GM20431 (cell line): ENCODE measurements around the gene GPR65.

Experiments
- in situ Hi-C: fragments of 300-500 bp; cut with MseI, MboI; formaldehyde crosslinking; loops from one replicate; pipeline ENCODE4 v1.15.0; 2020; ENCODE audit warnings: low sequenced_read_pairs; ENCODE audit not compliant: unreplicated experiment

GPR65 gene

DNA sequence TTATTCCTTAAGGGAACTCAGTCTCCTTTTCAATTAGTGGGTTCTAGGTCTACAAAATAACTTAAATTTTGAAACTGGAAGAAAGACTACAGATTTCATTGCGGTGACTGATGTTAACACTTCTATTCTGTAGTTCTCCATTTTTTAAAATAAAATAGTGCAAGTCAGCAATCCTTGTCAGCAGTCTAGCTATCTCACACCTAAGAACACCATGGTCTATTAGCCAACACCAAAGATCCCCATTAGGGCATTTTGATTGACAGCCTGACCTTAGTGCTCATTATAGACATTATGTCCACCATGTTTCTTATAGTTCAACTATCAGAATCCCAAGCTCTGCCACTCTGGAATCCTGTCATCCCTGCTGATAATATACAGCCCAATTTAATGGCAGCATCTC, 27.4 kb downstream of the GPR65 start:
- in situ Hi-C loops, result no loop called here

GRCh38 chr14:88034076-88034475, 29.1 kb downstream of the GPR65 start:
- in situ Hi-C loops, result no loop called here

GRCh38 chr14:88036422-88036821, 31.5 kb downstream of the GPR65 start:
- in situ Hi-C loops, result no loop called here

DNA sequence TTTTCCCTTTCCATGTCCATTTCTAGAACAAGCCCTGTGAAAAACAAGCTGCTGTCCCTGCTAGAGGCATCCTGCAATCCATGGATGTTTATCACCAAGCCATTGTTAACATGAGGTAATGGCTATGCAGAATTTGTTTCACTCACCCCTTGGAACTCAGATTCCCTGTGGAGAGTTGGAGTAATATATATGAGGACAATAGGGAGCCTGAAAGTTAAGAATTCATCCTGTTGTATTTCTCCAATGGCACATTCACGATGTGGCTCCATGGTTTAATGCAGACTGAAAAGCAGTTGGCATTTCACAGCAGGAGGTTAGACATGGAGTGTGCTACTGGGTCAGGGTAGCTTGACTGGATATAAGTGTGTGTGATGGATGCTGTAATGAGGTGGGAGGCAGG, 32.4 kb downstream of the GPR65 start:
- in situ Hi-C loops, result no loop called here

GRCh38 chr14:88039197-88039596, 34.3 kb downstream of the GPR65 start:
- in situ Hi-C loops, result no loop called here

DNA sequence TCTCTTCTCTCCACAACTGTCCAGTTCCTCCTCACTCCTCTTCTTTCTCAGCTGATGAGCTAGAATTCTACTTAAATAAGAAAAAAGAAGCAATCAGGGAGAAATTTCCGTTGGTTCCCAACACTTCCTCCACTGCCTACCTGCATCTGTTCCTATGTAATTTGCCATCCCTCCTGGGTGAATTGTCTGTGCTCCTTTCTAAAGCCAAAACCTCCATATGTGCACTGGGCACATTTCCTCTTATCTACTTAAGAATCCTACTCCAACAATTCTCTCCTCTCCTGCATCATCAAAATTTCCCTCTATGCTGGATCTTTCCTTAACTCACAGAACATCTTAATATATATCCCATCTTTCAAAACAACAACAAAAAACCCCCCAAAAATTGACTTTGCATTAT, 35.2 kb downstream of the GPR65 start:
- in situ Hi-C loops, result no loop called here

GRCh38 chr14:88043529-88044443, 38.9 kb downstream of the GPR65 start:
- in situ Hi-C loops, result no loop called here

DNA sequence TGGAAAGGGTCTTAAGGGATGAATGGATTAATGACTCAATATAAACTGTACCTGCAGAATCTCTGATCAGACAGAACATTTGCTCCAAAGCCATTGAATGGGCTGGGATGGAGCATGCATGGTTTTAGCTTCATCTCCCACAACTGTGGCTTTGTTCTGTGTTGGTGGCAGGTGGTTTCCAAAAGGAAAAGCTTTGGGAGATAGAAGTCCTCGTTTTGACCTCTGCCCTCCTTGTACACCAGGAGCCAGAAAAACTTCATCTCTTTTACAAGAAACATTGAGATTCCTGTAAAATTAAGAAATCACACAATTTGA, 39.5 kb downstream of the GPR65 start:
- in situ Hi-C loops, result no loop called here

DNA sequence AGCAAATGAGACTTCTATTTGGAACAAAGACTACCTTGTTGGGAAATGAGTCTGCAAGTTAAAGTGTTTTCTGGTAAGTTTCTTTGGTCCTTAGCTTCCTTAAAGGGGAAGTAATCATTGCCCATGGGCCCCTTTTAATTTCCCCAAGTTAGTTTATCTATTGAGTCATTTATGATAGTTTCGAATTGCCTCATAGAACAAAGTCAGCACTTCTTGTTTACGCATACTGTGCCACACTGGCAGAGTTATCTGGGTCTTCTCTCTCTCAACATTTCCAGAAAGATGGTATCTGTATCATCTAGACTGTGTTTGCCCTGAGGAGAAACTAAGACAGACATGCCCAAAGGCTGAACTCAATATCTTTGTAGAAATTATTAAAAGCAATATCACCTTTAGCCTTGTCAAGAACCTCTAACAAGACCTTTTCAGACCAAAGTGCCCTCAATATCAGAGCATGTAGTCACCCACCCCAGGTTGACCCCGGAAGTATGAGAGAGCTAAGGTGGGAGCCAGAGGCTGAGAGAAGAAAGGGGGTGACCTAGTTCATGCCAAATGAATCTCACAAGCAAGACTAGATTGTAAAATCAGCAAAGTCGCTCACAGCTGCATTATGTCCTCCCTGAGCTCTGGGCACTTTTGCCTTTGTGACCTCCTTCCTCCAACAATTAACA, 40.0 kb downstream of the GPR65 start:
- in situ Hi-C loops, result no loop called here

DNA sequence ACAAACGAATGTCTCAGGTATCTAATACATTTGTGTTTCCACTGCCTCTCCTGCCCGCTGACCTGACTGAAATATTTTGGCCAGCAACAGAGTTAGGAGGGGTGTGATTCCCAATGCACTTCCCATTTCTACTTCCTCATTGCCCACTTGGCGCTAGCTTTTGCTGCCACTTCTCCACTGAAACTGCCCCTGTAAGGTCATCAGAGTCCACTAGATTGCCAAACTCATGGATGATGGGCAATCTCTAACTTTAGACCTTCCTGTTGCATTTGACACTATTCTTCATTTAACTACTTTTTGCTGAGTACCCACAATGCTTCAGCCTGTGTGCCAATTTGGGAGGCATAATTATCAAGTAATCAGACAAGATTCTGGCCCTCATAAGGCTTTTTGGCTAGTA, 40.8 kb downstream of the GPR65 start:
- in situ Hi-C loops, result no loop called here

- in situ Hi-C loops, result no loop called here
Observed at GRCh38 chr14:88048351-88048750, 43.4 kb downstream of the GPR65 start.

DNA sequence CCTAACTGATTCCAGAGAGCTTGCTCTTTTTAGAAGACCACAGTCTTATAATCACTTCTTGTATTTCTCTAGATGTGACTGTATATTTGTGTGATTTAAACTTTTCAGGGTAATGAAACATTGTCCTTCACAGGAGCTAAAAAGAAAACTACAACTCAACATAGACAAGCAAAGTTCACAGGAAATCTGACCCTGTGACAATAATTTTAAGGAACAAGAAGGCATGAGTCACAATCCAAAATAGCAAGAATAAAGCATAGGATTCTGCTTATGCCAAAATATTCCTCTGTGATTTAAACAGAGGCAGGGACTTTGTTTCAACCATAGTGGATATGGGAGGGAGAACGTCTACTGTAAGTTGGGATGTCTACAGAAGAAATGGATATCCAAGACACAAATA, 44.3 kb downstream of the GPR65 start:
- in situ Hi-C loops, result no loop called here

DNA sequence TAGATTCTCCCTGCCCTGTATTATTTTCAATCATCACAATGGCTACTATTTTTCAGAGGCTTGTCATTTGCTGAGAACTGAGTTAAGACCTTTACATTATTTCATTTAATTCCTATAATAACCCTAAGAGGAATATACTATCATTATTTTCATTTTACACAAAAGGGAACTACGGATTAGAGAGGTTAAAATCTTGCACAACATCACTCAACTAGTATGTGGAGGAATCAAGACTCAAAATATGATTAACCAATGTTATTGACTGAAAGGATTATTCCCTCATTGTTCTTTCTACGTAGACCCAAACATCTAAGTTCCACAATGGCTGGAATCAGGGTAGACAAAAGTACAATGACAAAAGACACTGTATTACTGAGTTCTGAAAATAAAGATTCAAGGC, 45.0 kb downstream of the GPR65 start:
- in situ Hi-C loops, result no loop called here

DNA sequence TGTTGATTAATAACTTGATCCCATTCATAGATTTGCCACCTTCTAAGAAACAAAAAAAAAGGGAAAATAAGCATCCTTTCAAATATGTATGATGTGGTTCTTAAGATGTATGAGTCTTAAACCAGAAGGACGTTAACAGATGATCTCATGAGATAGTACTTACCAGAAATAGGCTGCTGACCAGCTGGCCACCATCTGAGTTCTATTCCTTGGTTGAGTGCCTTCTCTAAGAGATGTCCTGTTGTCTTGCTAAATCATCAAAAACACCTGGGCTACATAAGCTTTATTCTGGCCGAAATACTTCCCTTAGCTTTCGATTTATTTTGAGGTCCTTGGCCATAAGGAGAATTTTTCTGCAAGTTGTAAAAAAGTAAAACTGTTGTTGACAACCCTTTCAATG, 55.6 kb downstream of the GPR65 start:
- in situ Hi-C loops, result no loop called here

DNA sequence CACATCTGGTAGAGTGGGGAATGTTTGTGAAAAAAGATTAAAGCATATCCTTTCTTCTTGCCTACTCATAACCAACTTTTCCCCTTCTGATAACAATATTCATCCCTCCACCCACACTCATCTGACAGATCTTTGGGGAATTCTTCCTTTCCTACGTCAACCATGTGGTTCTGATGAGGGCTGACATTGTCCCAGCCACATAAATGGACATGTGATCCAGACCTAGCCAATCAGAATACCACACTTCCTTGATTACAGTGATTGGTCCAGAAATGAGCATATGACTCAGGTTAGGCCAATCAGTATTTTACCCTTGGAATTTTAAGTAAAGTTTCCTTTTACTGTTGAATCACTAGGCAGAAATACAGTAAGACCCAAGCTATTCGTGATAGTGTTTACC, 58.9 kb downstream of the GPR65 start:
- in situ Hi-C loops, result no loop called here
